Measurements from ENCODE around the gene RAC2. TPM values are rescaled to one million over a fixed set of nuclear protein-coding genes. Genes with fewer than 3 reads are reported as not detected.

The RAC2 gene
- total RNA-seq, 3 donors from 2014 or later = 388 to 432 (median 395) TPM

DNA sequence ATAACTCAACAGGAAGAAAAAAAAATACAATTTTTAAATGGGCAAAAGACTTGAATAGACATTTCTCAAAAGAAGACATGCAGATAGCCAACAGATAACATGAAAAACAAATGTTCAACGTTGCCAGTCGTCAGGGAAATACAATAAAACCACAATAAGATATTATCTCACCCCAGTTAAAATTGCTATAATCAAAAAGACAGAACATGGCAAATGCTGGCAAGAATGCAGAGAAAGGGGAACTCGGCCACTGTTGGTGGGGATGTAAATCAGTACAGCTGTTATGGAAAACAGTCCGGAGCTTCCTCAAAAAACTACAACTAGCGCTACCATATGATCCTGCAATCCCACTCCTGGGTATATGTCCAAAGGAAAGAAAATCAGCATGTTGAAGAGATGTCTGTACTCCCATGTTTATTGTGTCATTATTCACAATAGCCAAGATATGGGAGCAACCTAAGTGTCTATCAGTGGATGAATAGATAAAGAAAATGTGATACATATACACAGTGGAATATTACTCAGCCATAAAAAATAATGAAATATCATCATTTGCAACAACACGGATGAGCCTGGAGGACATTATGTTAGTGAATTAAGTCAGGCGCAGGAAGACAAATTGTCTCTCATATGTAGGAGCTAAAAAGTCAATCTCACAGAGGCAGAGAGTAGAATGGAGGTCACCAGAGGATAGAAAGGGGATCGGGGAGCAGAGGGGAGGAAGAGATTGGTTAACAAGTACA lies 26.0 kb upstream of the RAC2 start:
- peaks cover 36% of the 10 kb centered on the region for H3K4me1 Mint-ChIP-seq (ENCODE audit: low read depth)
- ATAC-seq = no peak

DNA sequence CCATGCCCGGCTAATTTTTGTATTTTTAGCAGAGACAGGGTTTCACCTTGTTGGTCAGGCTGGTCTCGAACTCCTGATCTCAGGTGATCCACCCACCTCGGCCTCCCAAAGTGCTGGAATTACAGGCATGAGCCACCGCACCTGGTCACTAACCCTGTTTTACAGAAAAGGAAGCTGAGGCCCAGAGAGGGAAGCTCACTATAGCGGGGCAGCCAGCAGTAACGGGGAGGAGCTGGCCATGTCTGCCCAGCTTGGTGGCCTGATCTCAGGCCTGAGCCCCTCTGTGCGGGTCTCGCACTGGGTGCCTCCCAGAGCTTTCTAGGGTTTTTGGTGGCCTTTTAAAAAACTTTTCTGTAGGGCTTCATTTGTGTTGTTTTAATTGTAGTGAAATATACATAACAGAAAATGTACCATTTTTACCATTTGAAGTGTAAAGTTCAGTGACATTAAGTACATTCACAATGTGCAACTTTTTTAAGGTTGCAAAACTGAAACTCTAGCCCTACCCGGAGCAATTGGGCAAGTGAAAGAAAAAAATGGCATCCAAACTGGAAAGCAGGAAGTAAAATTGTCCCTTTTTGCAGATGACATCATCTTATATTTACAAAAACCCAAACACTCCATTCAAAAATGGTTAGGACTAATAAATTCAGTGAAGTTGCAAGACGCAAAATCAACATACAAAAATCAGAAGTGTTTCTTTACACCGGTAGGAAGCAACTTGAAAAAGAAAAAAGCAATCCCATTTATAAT lies 23.8 kb upstream of the RAC2 start:
- ATAC-seq = no peak
- DNase-seq = no peak
- Mint-ChIP-seq H3K9me3 (peaks cover 5% of the 10 kb centered on the region), H3K27me3 (ENCODE audit: low read depth) (no peaks in the 10 kb centered on the region), H3K36me3 (ENCODE audit: insufficient read depth) (no peaks in the 10 kb centered on the region), H3K4me3 (peak overlapping the region; percentile 83), H3K4me1 (ENCODE audit: low read depth) (peaks cover 28% of the 10 kb centered on the region)

More for the DNA sequence above, 26.0 kb upstream of the RAC2 start:
- no peaks in the 10 kb centered on the region for H3K9me3 Mint-ChIP-seq
- DNase-seq = no peak
- H3K4me3 Mint-ChIP-seq = no peak overlapping the region
- no peaks in the 10 kb centered on the region for H3K27me3 Mint-ChIP-seq (ENCODE audit: low read depth)
- no peaks in the 10 kb centered on the region for H3K36me3 Mint-ChIP-seq (ENCODE audit: insufficient read depth)

DNA sequence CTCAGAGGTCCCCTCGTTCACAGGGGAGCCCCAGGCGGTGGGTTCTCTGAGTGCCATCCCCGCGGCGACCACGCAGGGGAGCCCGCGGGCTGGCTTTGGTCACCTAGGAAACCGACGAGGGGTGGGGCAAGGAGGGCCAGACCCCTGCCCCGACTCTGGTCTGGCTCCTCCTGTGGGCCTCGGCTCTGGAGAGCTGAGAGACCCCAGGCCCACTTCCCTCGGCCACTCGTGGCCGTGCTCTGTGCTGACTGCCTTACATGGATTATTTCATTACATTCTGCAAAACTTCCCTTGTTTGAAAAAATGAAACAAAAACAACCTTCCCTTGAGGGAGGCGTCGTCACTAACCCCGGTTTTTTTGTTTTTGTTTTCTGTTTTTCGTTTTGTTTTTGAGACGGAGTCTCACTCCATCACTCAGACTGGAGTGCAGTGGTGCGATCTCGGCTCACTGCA lies 23.1 kb upstream of the RAC2 start:
- Mint-ChIP-seq H3K4me1 (ENCODE audit: low read depth) (peaks cover 28% of the 10 kb centered on the region), H3K36me3 (ENCODE audit: insufficient read depth) (no peaks in the 10 kb centered on the region), H3K27me3 (ENCODE audit: low read depth) (no peaks in the 10 kb centered on the region), H3K9me3 (peaks cover 5% of the 10 kb centered on the region), H3K4me3 (peak overlapping the region; percentile 83)
- DNase-seq = peak; percentile 64
- peak; percentile 89 to 95 for ATAC-seq

DNA sequence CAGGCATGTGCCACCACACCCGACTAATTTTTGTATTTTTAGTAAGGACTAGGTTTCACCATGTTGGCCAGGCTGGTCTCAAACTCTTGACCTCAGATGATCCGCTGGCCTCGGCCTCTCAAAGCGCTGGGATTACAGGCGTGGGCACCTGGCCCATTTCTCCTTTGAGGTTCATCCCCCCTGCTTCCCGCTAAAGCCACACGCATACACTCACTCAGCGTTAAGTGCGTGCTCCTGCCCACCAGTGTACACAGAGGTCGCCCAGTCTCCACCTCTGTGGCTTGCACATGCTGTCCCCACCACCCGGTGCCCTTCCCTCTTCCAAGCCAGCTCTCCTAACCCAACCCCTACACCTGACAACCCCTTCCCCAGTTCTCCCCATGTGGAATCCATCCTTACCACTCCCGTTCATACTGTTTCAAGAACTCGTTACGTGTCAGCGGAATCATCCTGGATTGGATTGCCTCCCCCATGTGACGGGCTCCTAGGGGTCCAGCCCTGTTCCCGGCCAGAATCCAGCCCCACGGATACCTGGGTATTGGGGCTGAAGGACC lies 22.6 kb upstream of the RAC2 start:
- peaks cover 28% of the 10 kb centered on the region for H3K4me1 Mint-ChIP-seq (ENCODE audit: low read depth)
- peak overlapping the region; percentile 83 for H3K4me3 Mint-ChIP-seq
- DNase-seq (no peak), ATAC-seq (peak in 1 of 2 donors; percentile 25)
- H3K9me3 Mint-ChIP-seq = peaks cover 5% of the 10 kb centered on the region
- H3K36me3 Mint-ChIP-seq (ENCODE audit: insufficient read depth) = no peaks in the 10 kb centered on the region
- no peaks in the 10 kb centered on the region for H3K27me3 Mint-ChIP-seq (ENCODE audit: low read depth)

DNA sequence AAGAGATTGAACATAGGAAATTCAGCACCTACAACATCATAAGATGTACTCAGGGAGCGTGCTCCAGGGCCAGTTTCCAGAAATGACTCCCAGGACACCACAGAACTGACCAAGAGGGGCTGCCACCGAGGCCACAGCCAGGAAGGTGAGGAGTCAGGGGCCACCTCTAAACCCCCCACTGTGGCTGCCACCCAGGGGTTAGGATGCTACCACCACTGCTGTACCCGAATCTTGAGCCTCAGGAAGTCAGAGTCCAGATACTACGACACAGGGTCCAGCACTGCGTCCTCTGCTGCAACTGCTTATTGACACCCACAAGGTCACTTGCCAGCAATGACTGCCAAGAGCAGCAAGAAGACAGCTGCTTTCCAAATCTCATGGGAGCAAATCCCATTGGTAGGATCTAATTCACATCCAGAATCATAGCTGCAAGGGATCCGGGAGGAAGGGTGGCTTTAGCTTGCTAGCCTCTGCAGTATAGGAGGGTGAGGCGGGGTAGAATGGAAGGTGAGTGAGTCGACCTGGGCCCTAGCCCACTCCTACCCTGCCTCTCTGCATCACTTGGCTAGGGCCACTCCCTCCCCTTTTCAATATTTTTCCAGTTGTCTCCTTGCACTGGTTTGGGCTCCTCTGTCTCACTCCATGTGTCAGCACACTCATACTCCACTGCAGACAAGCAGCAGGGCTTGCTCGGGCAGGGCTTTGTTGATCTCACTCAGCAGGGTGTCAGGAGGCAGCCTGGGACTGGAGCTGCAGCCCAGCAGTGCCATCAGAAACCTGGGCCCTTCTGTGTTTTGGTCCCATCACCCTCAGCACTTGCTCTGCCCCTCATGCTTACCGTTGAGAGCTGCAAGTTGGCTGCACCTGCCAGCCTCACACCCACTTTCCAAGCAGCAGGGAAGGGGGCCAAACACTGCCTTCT lies 20.2 kb upstream of the RAC2 start:
- Mint-ChIP-seq H3K36me3 (ENCODE audit: insufficient read depth) (no peaks in the 10 kb centered on the region), H3K4me1 (ENCODE audit: low read depth) (peaks cover 34% of the 10 kb centered on the region), H3K9me3 (peaks cover 5% of the 10 kb centered on the region), H3K27me3 (ENCODE audit: low read depth) (no peaks in the 10 kb centered on the region), H3K4me3 (no peak overlapping the region)
- ATAC-seq (no peak), DNase-seq (no peak)

DNA sequence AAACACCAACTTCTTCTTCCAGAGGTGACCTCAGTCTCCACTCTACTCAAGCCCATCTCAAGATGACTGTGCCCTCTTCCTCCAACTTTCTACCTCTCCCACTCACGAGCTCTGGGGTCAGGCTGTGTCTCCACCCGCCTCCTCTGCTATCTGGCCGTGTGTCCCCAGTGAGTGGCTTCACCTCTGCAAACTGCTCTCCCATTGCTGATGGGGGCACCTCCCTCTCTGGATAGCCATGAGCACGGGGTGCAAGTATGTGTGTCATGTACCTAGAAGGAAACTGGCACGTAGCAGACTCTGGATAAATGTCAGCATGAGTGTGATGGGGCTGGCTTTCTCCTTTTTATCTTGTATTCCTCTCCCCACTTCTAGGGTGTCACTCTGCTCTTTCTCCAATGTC lies 18.3 kb upstream of the RAC2 start:
- Mint-ChIP-seq H3K36me3 (ENCODE audit: insufficient read depth) (no peaks in the 10 kb centered on the region), H3K4me3 (no peak overlapping the region), H3K27me3 (ENCODE audit: low read depth) (no peaks in the 10 kb centered on the region), H3K4me1 (ENCODE audit: low read depth) (peaks cover 32% of the 10 kb centered on the region), H3K9me3 (peaks cover 5% of the 10 kb centered on the region)
- DNase-seq (no peak), ATAC-seq (no peak)

DNA sequence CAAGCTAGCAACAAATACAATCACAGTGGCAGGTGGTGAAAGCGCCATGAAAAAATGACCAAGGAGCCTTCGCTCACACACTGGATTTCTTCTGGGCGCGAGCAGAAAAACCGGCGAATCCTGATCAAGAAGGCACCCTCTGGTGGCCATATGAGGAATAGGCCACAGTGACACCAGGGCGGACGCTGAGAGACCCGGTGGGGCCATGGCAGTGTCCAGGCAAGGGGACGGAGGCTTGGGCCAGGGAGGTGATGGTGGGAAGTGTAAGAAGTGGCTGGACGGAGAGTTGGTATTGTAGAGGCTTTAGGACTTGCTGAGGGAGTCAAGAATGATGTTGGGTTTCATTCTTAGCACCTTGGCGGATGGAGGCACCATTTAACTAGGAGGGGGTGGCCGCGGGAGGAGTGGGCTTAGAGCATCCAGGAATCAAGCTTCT lies 16.9 kb upstream of the RAC2 start:
- H3K4me1 Mint-ChIP-seq (ENCODE audit: low read depth) = peaks cover 26% of the 10 kb centered on the region
- ATAC-seq (peak; percentile 77 to 79), DNase-seq (peak; percentile 58)
- no peak overlapping the region for H3K4me3 Mint-ChIP-seq
- H3K9me3 Mint-ChIP-seq = peaks cover 5% of the 10 kb centered on the region
- no peaks in the 10 kb centered on the region for H3K36me3 Mint-ChIP-seq (ENCODE audit: insufficient read depth)
- no peaks in the 10 kb centered on the region for H3K27me3 Mint-ChIP-seq (ENCODE audit: low read depth)

DNA sequence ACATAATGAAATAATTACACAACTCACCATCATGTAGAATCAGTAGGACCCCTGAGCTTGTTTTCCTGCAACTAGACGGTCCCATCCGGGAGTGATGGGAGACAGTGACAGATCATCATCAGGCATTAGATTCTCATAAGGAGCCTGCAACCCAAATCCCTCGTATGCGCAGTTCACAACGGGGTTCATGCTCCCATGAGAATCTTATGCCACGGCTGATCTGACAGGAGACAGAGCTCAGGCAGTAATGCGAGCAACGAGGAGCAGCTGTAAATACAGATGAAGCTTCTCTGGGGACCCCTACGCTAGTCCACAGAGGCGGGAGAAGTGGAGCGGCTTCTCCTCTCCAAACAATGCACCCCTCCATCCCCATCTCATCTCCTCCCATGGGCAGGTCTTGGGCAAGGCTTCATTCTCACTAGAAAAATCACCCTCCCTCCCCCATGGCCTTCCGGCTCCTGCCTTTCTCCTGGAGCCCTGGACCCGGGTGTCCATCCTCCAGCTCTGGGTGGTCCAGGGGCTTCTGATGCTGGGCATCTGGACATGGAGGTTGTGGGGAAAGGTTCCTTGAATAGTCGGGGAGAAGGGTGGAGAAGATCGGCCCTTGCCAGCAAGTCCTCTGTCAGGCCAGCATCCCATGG lies 16.2 kb upstream of the RAC2 start:
- Mint-ChIP-seq H3K27me3 (ENCODE audit: low read depth) (no peaks in the 10 kb centered on the region), H3K4me1 (ENCODE audit: low read depth) (peaks cover 30% of the 10 kb centered on the region), H3K4me3 (no peak overlapping the region), H3K9me3 (peaks cover 5% of the 10 kb centered on the region), H3K36me3 (ENCODE audit: insufficient read depth) (no peaks in the 10 kb centered on the region)
- ATAC-seq = peak; percentile 11 to 16
- no peak for DNase-seq

DNA sequence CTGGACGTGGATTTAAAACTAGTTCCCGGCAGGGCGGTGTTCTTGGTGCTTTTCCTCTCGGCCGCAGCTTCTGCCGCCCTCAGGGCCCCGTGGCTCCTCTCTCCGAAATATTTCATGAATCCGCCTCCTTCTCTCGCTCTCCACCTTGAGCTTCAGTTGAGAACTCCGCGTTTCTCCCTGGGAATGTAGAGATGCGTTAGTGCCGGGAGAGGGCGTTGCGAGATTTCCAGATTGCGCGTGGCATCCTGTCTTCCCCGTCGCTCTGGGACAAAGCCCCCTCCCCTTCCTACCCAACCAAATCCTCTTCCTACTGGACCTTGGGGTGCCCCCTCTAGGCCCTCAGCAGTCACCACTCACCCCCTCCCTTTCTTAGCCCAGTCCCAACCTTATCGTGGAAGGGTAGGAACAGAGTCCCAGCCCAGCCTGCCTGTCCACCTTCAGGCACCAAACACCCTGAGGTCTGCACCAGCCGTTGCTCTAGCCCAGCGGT lies 15.5 kb upstream of the RAC2 start:
- H3K27me3 Mint-ChIP-seq (ENCODE audit: low read depth) = no peaks in the 10 kb centered on the region
- ATAC-seq (peak; percentile 25 to 37), DNase-seq (no peak)
- H3K36me3 Mint-ChIP-seq (ENCODE audit: insufficient read depth) = no peaks in the 10 kb centered on the region
- peaks cover 2% of the 10 kb centered on the region for H3K9me3 Mint-ChIP-seq
- H3K4me1 Mint-ChIP-seq (ENCODE audit: low read depth) = peaks cover 34% of the 10 kb centered on the region
- H3K4me3 Mint-ChIP-seq = peak overlapping the region; percentile 46

DNA sequence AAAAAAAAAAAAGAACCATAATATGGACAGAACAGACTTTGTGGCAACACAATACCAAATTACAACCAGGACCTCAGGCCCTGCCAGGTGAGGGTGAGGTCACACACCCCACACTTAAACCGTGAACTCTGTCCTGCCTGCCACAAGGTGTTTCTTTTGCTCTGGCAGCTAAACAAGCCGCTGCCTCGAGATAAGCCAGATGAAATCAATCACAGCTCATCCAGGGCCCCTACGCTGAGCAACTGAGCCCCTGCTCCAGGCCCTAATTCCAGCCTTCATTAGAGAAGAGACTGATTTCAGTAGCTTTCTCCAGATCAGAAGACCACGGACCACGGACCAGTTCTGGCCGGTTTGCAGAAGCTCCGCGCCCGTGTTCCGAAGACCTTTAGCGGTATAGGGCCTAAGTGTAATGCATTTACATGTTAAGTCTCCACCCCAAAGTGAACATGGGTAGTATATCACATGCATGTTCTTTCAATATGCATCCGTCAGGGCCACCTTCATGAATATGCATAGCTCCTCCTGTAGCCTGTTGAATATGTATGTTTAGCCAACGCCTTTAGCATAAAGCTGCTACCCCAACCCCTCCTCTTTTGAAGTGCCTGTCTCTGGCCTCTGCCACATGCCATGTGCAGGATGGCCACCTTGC lies 14.8 kb upstream of the RAC2 start:
- Mint-ChIP-seq H3K36me3 (ENCODE audit: insufficient read depth) (no peaks in the 10 kb centered on the region), H3K4me1 (ENCODE audit: low read depth) (peaks cover 38% of the 10 kb centered on the region), H3K9me3 (no peaks in the 10 kb centered on the region), H3K27me3 (ENCODE audit: low read depth) (no peaks in the 10 kb centered on the region), H3K4me3 (no peak overlapping the region)
- DNase-seq (no peak), ATAC-seq (no peak)

DNA sequence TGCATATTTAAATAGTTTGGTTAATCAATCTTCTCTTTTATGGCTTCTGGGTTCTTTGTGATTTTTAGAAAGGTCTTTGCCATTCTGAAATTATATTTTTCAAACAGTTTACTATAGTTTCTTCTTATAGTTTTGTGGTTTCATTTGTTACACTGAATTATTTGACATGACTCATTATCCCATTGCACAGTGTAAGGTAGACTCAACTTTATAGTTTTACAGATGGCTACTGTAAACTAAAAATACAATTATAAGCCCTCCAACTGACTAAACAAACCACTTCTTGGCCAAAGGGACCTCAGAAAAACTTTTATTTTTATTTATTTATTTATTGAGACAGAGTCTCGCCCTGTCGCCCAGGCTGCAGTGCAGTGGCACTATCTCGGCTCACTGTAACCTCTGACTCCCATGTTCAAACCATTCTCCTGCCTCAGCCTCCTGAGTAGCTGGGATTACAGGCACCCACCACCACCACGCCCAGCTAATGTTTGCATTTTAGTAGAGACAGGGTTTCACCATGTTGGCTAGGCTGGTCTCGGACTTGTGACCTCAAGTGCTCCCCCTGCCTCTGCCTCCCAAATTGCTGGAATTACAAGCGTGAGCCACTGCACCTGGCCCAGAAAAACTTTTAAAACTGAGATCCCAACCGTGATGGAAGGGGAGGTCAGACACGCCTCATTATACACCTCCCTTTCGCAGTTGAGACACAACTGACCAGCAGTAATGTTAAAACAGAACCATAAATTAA lies 14.1 kb upstream of the RAC2 start:
- Mint-ChIP-seq H3K4me1 (ENCODE audit: low read depth) (peaks cover 38% of the 10 kb centered on the region), H3K4me3 (no peak overlapping the region), H3K36me3 (ENCODE audit: insufficient read depth) (no peaks in the 10 kb centered on the region), H3K9me3 (no peaks in the 10 kb centered on the region), H3K27me3 (ENCODE audit: low read depth) (no peaks in the 10 kb centered on the region)
- DNase-seq (no peak), ATAC-seq (no peak)

DNA sequence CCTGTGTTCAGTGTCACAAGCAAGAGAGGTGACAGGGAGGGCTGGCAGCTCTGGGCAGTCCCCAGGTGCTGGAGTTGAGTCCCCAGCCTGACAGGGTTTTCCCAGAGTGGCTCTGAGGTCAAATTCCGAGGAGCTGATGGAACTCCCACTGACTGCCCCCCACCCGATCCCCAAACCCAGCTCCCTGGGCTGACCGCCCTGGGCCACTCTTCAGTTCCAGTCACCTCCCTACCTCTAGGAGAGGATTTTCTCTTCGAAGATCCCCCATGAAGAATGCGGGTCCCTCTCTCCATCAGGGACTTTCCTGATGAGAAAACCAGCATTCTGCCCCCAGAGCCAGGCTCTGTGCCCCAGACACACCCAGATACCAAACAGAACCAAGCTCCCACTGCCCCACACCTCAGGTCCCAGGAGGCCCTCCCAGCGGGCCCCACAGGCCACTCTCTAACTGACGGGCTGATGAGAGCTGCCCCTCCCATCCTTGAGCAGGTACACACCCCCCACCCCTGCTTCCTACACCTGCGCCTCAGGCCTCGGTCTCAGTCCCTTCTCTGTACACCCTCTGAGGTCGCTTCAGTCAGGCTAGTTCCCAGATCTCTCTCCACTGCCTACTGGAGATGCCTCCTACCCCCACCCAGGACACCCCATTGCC lies 12.1 kb upstream of the RAC2 start:
- peaks cover 38% of the 10 kb centered on the region for H3K4me1 Mint-ChIP-seq (ENCODE audit: low read depth)
- H3K36me3 Mint-ChIP-seq (ENCODE audit: insufficient read depth) = no peaks in the 10 kb centered on the region
- no peak for DNase-seq
- no peaks in the 10 kb centered on the region for H3K27me3 Mint-ChIP-seq (ENCODE audit: low read depth)
- H3K9me3 Mint-ChIP-seq = no peaks in the 10 kb centered on the region
- no peak for ATAC-seq
- H3K4me3 Mint-ChIP-seq = no peak overlapping the region
